Body of pancreas (tissue), 4 donors: ENCODE results near the gene IGSF8.

Source experiments
- CTCF ChIP-seq, 7 experiments: fragments of 450-650 bp in 4 of 7; fragments of 200-600 bp in 3 of 7; sonication (generic) in 3 of 7; IDR thresholded peaks; one replicate each; pipeline ENCODE4 v1.5.1; 2016 to 2019; ENCODE audit warnings: antibody characterized with exemption in 7 of 7
- POLR2A ChIP-seq, 3 donors: fragments of 450-650 bp; IDR thresholded peaks; one replicate each; pipeline ENCODE4 v1.6.1; 2016; ENCODE audit warnings: antibody characterized with exemption in 3 of 3, mild to moderate bottlenecking in 2 of 3

- TF ChIP-seq POLR2A (IDR thresholded peaks at IDR 0.05): no peak
- no peak for TF ChIP-seq CTCF (IDR thresholded peaks at IDR 0.05)
Measured at GRCh38 chr1:160095382-160096105, 2.9 kb downstream of the IGSF8 start.
